ENCODE measurements around the gene CHDH. TPM values are rescaled to one million over a fixed set of nuclear protein-coding genes. Genes with fewer than 3 reads are reported as not detected.

The CHDH gene
- total RNA-seq, 4 donors from 2014 or later: 2.8 to 15.9 (median 9.7) TPM

DNA sequence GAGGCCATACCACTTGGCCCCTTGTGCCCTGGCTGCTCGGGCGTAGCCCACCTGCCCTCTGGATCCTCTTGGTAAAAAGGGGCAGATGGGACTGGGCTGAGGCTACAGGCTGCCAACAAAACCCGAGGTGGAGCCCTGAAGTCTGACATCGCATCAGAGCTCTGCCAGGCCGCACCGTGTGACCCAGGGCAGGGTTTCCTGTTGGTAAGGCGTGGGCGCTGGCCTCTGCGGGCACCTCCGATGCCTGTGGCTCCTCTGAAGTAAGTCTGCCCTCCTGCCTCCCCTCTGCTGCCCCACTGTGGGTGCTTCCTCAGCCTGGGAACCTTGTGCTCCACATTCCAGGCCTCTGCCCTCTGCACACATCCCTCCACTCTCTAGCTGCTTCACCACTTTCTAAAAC is 8.9 kb downstream of the CHDH start:
- Histone ChIP-seq H3K4me1 (no peaks in the 10 kb centered on the region), H3K36me3 (peaks cover 0 to 5% (median 0%) of the 10 kb centered on the region in 3 donors), H3K4me3 (no peak overlapping the region), H3K9me3 (no peaks in the 10 kb centered on the region), H3K27me3 (no peaks in the 10 kb centered on the region), H3K27ac (no peak overlapping the region)
- DNase-seq (ENCODE audit: low spot score in 2 of 2): no peak
- WGBS, 2 donors: 86 to 87% methylated on average over 10 of the region's 10 CpGs
- TF ChIP-seq EP300 (IDR thresholded peaks at IDR 0.05): no peak
- TF ChIP-seq POLR2A (IDR thresholded peaks at IDR 0.05): no peak
- TF ChIP-seq, protein P1, sequence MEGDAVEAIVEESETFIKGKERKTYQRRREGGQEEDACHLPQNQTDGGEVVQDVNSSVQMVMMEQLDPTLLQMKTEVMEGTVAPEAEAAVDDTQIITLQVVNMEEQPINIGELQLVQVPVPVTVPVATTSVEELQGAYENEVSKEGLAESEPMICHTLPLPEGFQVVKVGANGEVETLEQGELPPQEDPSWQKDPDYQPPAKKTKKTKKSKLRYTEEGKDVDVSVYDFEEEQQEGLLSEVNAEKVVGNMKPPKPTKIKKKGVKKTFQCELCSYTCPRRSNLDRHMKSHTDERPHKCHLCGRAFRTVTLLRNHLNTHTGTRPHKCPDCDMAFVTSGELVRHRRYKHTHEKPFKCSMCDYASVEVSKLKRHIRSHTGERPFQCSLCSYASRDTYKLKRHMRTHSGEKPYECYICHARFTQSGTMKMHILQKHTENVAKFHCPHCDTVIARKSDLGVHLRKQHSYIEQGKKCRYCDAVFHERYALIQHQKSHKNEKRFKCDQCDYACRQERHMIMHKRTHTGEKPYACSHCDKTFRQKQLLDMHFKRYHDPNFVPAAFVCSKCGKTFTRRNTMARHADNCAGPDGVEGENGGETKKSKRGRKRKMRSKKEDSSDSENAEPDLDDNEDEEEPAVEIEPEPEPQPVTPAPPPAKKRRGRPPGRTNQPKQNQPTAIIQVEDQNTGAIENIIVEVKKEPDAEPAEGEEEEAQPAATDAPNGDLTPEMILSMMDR (IDR thresholded peaks at IDR 0.05): no peak

DNA sequence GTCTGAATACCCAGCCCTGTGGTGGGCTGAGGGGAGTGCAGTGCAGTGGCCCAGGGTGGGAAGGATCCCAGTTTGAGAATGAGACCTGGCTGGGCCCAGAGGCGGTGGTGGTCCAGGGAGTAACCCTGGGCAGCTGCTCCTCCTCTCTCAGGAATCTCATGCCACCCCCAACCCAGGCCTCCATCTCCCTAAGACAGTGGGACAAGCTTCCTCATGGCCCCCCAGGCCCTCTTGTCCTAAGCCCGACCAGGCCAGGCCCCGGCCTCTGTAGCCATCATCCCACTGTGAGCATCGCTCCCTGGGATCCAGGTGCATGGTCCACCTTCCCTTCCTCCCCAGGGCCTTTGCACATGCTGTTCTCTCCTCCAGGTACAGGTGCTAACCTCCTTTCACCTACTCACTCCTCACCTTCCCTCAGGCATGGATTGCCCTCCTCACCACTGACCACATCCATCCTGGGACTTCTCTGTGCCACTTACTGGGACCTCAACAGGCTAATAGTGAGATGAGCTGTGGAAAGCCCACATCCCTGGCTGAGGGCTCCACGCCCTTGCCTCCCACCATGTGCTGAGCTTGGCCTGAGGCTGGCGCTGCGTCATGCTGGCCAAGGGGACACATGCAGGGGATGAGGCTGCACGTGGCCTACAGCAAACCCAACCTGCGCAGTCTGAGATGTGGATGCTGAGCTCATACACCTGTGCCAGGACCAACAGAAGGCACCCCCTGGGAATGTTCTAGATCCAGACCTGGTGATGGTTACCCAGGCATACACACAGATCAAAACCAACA is 9.9 kb downstream of the CHDH start:
- no peaks in the 10 kb centered on the region for H3K27me3 ChIP-seq
- H3K9me3 ChIP-seq: no peaks in the 10 kb centered on the region
- H3K27ac ChIP-seq: no peak overlapping the region
- DNase-seq (ENCODE audit: low spot score in 2 of 2): no peak
- H3K4me1 ChIP-seq: no peaks in the 10 kb centered on the region
- 93 to 95% methylated on average over 9 of the region's 9 CpGs for WGBS, 2 donors
- H3K4me3 ChIP-seq: no peak overlapping the region
- TF ChIP-seq EP300 (IDR thresholded peaks at IDR 0.05): no peak
- peaks cover 0 to 5% (median 0%) of the 10 kb centered on the region in 3 donors for H3K36me3 ChIP-seq

DNA sequence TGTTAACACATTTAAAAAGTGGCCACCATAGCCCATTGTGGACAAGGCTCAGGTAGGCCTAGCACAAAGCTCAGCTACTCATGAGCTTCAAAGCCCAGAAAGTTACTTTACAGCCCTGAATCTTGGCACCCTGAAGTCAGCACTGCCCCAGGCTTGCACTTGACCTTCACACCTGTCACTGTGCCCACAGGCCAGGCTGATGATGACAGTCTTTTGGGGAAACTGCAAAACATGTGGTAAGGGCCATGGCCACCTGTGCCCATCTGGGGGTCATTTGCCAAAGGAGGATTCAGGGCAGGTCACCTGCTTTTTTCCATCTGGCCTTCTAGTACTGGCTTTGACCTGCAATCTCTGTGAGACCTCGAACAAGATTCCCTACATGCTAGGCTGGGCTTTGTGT is 11.0 kb downstream of the CHDH start:
- H3K36me3 ChIP-seq: peaks cover 0 to 5% (median 0%) of the 10 kb centered on the region in 3 donors
- TF ChIP-seq, protein P1 (IDR thresholded peaks at IDR 0.05): no peak
- TF ChIP-seq POLR2A (IDR thresholded peaks at IDR 0.05) (no peak), EP300 (IDR thresholded peaks at IDR 0.05) (no peak)
- no peaks in the 10 kb centered on the region for H3K4me1 ChIP-seq
- H3K27ac ChIP-seq: no peak overlapping the region
- H3K4me3 ChIP-seq: no peak overlapping the region
- no peaks in the 10 kb centered on the region for H3K27me3 ChIP-seq
- no peak for DNase-seq (ENCODE audit: low spot score in 2 of 2)
- 89 to 100% methylated on average over 1 of the region's 1 CpG for WGBS, 2 donors
- H3K9me3 ChIP-seq: no peaks in the 10 kb centered on the region

DNA sequence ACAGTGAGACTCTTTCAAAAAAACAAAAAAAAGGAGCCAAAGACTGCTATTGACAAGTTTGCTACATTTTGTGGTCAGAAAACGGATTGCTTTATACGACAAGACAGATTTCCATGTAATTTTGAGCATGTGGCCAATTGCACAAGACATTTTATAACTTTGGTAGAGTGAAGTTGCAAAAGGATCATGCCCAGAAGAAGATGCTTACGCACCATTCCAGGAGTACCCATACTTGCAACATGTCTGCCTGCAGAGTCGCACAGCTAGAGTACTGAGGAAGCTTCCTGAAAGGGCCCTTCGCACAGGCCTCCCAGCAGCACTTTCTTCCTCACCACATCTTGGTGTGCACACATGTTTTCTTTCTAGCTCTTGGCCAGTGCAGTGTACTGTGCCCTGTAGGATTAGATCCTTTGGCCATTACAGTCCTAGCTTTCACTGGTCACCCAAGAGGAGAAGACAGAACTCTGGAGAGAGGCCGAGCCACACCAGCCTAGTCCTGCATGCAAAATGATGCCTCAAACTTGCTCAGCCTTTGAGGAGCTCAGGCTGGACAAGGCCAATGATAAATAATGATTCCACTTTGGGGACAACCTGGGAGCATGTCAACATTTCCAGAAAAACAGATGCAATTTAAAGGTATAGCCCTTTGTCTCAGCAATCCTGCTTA is 11.7 kb downstream of the CHDH start:
- Histone ChIP-seq H3K27ac (no peak overlapping the region), H3K4me3 (no peak overlapping the region), H3K9me3 (no peaks in the 10 kb centered on the region), H3K36me3 (peaks cover 0 to 5% (median 0%) of the 10 kb centered on the region in 3 donors), H3K4me1 (no peaks in the 10 kb centered on the region), H3K27me3 (no peaks in the 10 kb centered on the region)
- DNase-seq (ENCODE audit: low spot score in 2 of 2): no peak
- TF ChIP-seq POLR2A (IDR thresholded peaks at IDR 0.05): no peak
- TF ChIP-seq EP300 (IDR thresholded peaks at IDR 0.05): no peak
- TF ChIP-seq, protein P1 (IDR thresholded peaks at IDR 0.05): no peak
- 87 to 95% methylated on average over 6 of the region's 6 CpGs for WGBS, 2 donors

DNA sequence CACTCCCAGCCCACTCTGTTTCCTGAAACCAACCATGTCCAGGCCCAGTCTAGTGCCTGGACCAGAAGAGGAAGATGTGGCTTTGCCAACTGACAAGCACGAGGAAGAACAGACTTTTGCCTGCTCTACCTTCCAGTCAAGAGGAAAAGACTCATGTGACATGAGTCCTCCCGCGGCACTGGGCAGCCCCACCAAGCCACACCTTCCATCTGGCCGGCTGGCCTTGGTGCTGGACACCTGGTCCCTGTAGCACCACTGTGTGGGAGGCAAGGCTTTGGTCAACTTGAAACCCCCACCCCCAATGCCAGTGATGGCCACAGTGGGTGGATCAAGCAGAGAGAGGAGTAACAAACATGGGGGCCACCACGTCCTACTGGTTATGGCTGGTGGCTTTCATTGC is 12.5 kb downstream of the CHDH start:
- H3K27ac ChIP-seq: no peak overlapping the region
- H3K36me3 ChIP-seq: peaks cover 0 to under 1% (median 0%) of the 10 kb centered on the region in 3 donors
- no peaks in the 10 kb centered on the region for H3K9me3 ChIP-seq
- 83 to 96% methylated on average over 5 of the region's 5 CpGs for WGBS, 2 donors
- no peaks in the 10 kb centered on the region for H3K4me1 ChIP-seq
- TF ChIP-seq, protein P1 (IDR thresholded peaks at IDR 0.05): no peak
- no peak for TF ChIP-seq EP300 (IDR thresholded peaks at IDR 0.05)
- TF ChIP-seq POLR2A (IDR thresholded peaks at IDR 0.05): no peak
- no peaks in the 10 kb centered on the region for H3K27me3 ChIP-seq
- H3K4me3 ChIP-seq: no peak overlapping the region
- DNase-seq (ENCODE audit: low spot score in 2 of 2): no peak
